ENCODE results near the gene SLC29A2. TPM values are rescaled to one million over a fixed set of nuclear protein-coding genes. Genes with fewer than 3 reads are reported as not detected.

SLC29A2 gene
- total and polyA plus RNA-seq, 2 of the 8 experiments (the other 6 are each of a cell fraction or from before 2014, with no cell fraction given), result 29.3 to 31.6 TPM

- H3K23ac ChIP-seq (ENCODE audit: insufficient read length), result no peak overlapping the region
- H3K79me2 ChIP-seq (ENCODE audit: control insufficient read depth in 1 of 2, insufficient read depth in 2 of 2, low read length in 2 of 2), result peaks cover 0 to 4% of the 10 kb centered on the region in 2 experiments; a peak in 1 of 4 replicates
- H3K4me1 ChIP-seq (replicated peaks in 1 of 4; ENCODE audit: control insufficient read depth in 3 of 4, insufficient read depth in 4 of 4, low read length in 3 of 4), result peaks cover 0 to 20% (median 14%) of the 10 kb centered on the region in 4 experiments; a peak in 6 of 7 replicates
- no peak overlapping the region for H2BK15ac ChIP-seq (ENCODE audit: low read length)
- peaks cover 3 to 8% of the 10 kb centered on the region in 2 experiments for H4K20me1 ChIP-seq (replicated peaks in 1 of 2; ENCODE audit: control insufficient read depth in 1 of 2, insufficient read depth in 2 of 2, low read length in 2 of 2)
- H3K23me2 ChIP-seq (ENCODE audit: low read depth, low read length), result no peaks in the 10 kb centered on the region; the same call in 1 of the 2 replicates
- no peak overlapping the region for H2BK120ac ChIP-seq (replicated peaks; ENCODE audit: low read depth, low read length)
- H3K9ac ChIP-seq (replicated peaks in 1 of 4; ENCODE audit: extremely low read depth in 1 of 4, low read depth in 3 of 4, low read length in 3 of 4), result no peak overlapping the region
- no peak overlapping the region for H4K5ac ChIP-seq (ENCODE audit: insufficient read length, low read depth, low read length)
- H4K91ac ChIP-seq (replicated peaks; ENCODE audit: insufficient read length, low read length), result no peak overlapping the region
- H3K27me3 ChIP-seq (replicated peaks in 1 of 4; ENCODE audit: control insufficient read depth in 3 of 4, extremely low read depth in 1 of 4, insufficient read depth in 3 of 4, low read length in 3 of 4), result no peaks in the 10 kb centered on the region; a peak in 2 of 7 replicates
- POLR2A ChIA-PET (ENCODE audit: partially characterized antibody), result interaction anchor here (0.9 to 28.7 kb wide), 6 partner anchors 10 to 51 kb away, joined by 3 to 487 read pairs (median 4); partner anchors contain the start of genes B4GAT1, SLC29A2 and TMEM151A
- no peak overlapping the region for H3K56ac ChIP-seq (replicated peaks; ENCODE audit: insufficient read length, low read depth, low read length)
- no peak for DNase-seq (ENCODE audit: low read depth in 1 of 2, low spot score in 2 of 2)
- no peak overlapping the region for H3K4me2 ChIP-seq (ENCODE audit: insufficient read depth in 1 of 2, low read depth in 2 of 2, low read length in 2 of 2)
- FAIRE-seq, result no peak
- no peak overlapping the region for H2BK20ac ChIP-seq (ENCODE audit: low read length)
- H3K9me3 ChIP-seq (ENCODE audit: insufficient read depth in 2 of 2, low read depth in 1 of 2, low read length in 1 of 2), result no peaks in the 10 kb centered on the region
- H3K36me3 ChIP-seq (ENCODE audit: control insufficient read depth in 2 of 4, insufficient read depth in 4 of 4, low read length in 3 of 4), result peaks cover 6 to 12% (median 9%) of the 10 kb centered on the region in 4 experiments; a peak in 4 of 8 replicates
- H2AK5ac ChIP-seq (ENCODE audit: low read depth, low read length), result no peak overlapping the region
- no peak overlapping the region for H3K14ac ChIP-seq (ENCODE audit: insufficient read length)
- H2BK5ac ChIP-seq (ENCODE audit: low read depth, low read length), result no peak overlapping the region
- H2BK12ac ChIP-seq (ENCODE audit: low read depth, low read length), result no peak overlapping the region
- 94% methylated on average over 16 of the region's 17 CpGs; no CpG with 5 or more reads in 1 of the 2 experiments for WGBS, 2 experiments (ENCODE audit: extremely low coverage in 1 of 2, insufficient coverage in 1 of 2, insufficient read length in 1 of 2, insufficient replicate concordance in 2 of 2, low coverage in 1 of 2, low lambda C conversion rate in 2 of 2, missing lambda C conversion rate in 1 of 2)
- peaks cover 3% of the 10 kb centered on the region for H3K79me1 ChIP-seq (ENCODE audit: low read depth, low read length)
- CTCF ChIA-PET (ENCODE audit: partially characterized antibody), result interaction anchor here (0.6 to 4.6 kb wide), 14 partner anchors 8 to 889 kb away, joined by 3 to 55 read pairs (median 3); partner anchors contain the start of gene CD248
- H3K18ac ChIP-seq (ENCODE audit: extremely low read depth, low read length), result no peak overlapping the region
- H2AFZ ChIP-seq (ENCODE audit: low read length), result no peak overlapping the region
- no peak overlapping the region; the same call in 1 of the 2 replicates for H4K8ac ChIP-seq (ENCODE audit: extremely low read depth, insufficient read depth, low read length)
- H3K4me3 ChIP-seq (ENCODE audit: extremely low read depth in 1 of 4, insufficient read depth in 2 of 4, low read depth in 3 of 4, low read length in 4 of 4), result no peak overlapping the region
- H3K4ac ChIP-seq (replicated peaks; ENCODE audit: insufficient read length, low read depth, low read length), result no peak overlapping the region
- no peak overlapping the region; the same call in 1 of the 2 replicates for H3K27ac ChIP-seq (ENCODE audit: low read depth, low read length)
- TF ChIP-seq SIX5 (IDR thresholded peaks at IDR 0.05; ENCODE audit: low read depth, low read length), result no peak
- no peak for TF ChIP-seq ATF3 (IDR thresholded peaks at IDR 0.05; ENCODE audit: insufficient read depth, low read depth, low read length)
- no peak for TF ChIP-seq BRCA1 (IDR thresholded peaks at IDR 0.05; ENCODE audit: low read depth, low read length)
- no peak for TF ChIP-seq SAP30 (IDR thresholded peaks at IDR 0.05; ENCODE audit: insufficient read depth, insufficient replicate concordance, low read length)
- no peak for TF ChIP-seq CHD2 (IDR thresholded peaks at IDR 0.05; ENCODE audit: low read length)
- TF ChIP-seq USF2 (IDR thresholded peaks at IDR 0.05; ENCODE audit: low read length), result no peak
- TF ChIP-seq POLR2A (IDR thresholded peaks at IDR 0.05; ENCODE audit: control extremely low read depth in 1 of 2, low read depth in 2 of 2, low read length in 2 of 2), result no peak
- TF ChIP-seq RAD21 (IDR thresholded peaks at IDR 0.05 in 1 of 2, conservative IDR thresholded peaks at IDR 0.05 in 1 of 2; ENCODE audit: low read depth in 2 of 2, low read length in 2 of 2), result no peak
- no peak for TF ChIP-seq TCF12 (IDR thresholded peaks at IDR 0.05; ENCODE audit: low read depth, low read length)
Measured at GRCh38 chr11:66338276-66339161, 33.0 kb downstream of the SLC29A2 start.
